DMS53 treated with DMSO at 0.1 percent for 48 hours (cell line): ENCODE measurements around the gene NCOA1.
A peak's percentile ranks its signal among the peaks of the same experiment; 100 is the strongest.

ENCODE experiments used
- DNase-seq: peaks from one replicate; lab custom pipeline; 2025; ENCODE audit not compliant: unreplicated experiment; lab: John Stamatoyannopoulos, UW

Gene NCOA1

GRCh38 chr2:24725956-24726355 lies 234.9 kb downstream of the NCOA1 start:
- no peak for DNase-seq

GRCh38 chr2:24730481-24730880 lies 239.4 kb downstream of the NCOA1 start:
- DNase-seq = no peak

GRCh38 chr2:24731040-24731439 lies 240.0 kb downstream of the NCOA1 start:
- no peak for DNase-seq

GRCh38 chr2:24731923-24732322 lies 240.9 kb downstream of the NCOA1 start:
- DNase-seq = no peak

GRCh38 chr2:24734741-24735140 lies 243.7 kb downstream of the NCOA1 start:
- DNase-seq = no peak

GRCh38 chr2:24739354-24740025 lies 248.4 kb downstream of the NCOA1 start:
- no peak for DNase-seq

GRCh38 chr2:24740142-24740541 lies 249.1 kb downstream of the NCOA1 start:
- DNase-seq = no peak

GRCh38 chr2:24742730-24743129 lies 251.7 kb downstream of the NCOA1 start:
- no peak for DNase-seq

GRCh38 chr2:24743924-24744323 lies 252.9 kb downstream of the NCOA1 start:
- no peak for DNase-seq

- DNase-seq = no peak
These were observed 253.3 kb downstream of the NCOA1 start for GRCh38 chr2:24744356-24744755.

GRCh38 chr2:24745825-24746224 lies 254.8 kb downstream of the NCOA1 start:
- DNase-seq = no peak

- DNase-seq = no peak
These were observed 256.2 kb downstream of the NCOA1 start for GRCh38 chr2:24747299-24747698.

- no peak for DNase-seq
These were observed 258.1 kb downstream of the NCOA1 start for GRCh38 chr2:24749069-24749691.

- no peak for DNase-seq
These were observed 264.1 kb downstream of the NCOA1 start for GRCh38 chr2:24754985-24755705.

GRCh38 chr2:24756789-24757188 lies 265.7 kb downstream of the NCOA1 start:
- DNase-seq = no peak

- no peak for DNase-seq
These were observed 270.8 kb downstream of the NCOA1 start for GRCh38 chr2:24761866-24762265.

GRCh38 chr2:24762518-24762917 lies 271.5 kb downstream of the NCOA1 start:
- no peak for DNase-seq

GRCh38 chr2:24763843-24764242 lies 272.8 kb downstream of the NCOA1 start:
- DNase-seq = no peak

- no peak for DNase-seq
These were observed 275.6 kb downstream of the NCOA1 start for GRCh38 chr2:24766609-24767008.

- peak; percentile 79 for DNase-seq
These were observed 277.0 kb downstream of the NCOA1 start for GRCh38 chr2:24768013-24768412.

- no peak for DNase-seq
These were observed 277.5 kb downstream of the NCOA1 start for GRCh38 chr2:24768601-24769000.

- DNase-seq = no peak
These were observed 280.0 kb downstream of the NCOA1 start for GRCh38 chr2:24771061-24771460.
